Parathyroid adenoma (tissue), 2 donors: ENCODE results near the gene CPNE4.

ENCODE experiments used
- H2AFZ ChIP-seq: fragments of 300-600 bp; sonication (generic); one replicate; pipeline ENCODE4 v1.7.0; 2017; ENCODE audit warnings: antibody characterized with exemption, mild to moderate bottlenecking
- H3K27ac ChIP-seq: fragments of 300-600 bp; sonication (generic); one replicate; pipeline ENCODE4 v1.7.0; 2017
- H3K27me3 ChIP-seq: fragments of 300-600 bp; sonication (generic); one replicate; pipeline ENCODE4 v1.7.0; 2017; ENCODE audit warnings: low read length; ENCODE audit not compliant: control insufficient read depth, insufficient read depth
- H3K36me3 ChIP-seq: fragments of 300-600 bp; sonication (generic); one replicate; pipeline ENCODE4 v1.7.0; 2017; ENCODE audit warnings: low read length; ENCODE audit not compliant: control insufficient read depth, insufficient read depth
- H3K4me1 ChIP-seq: fragments of 300-600 bp; sonication (generic); one replicate; pipeline ENCODE4 v1.7.0; 2017; ENCODE audit warnings: control low read depth
- H3K4me2 ChIP-seq: fragments of 300-600 bp; sonication (generic); one replicate; pipeline ENCODE4 v1.7.0; 2017; ENCODE audit warnings: low read length
- H3K4me3 ChIP-seq: fragments of 300-600 bp; sonication (generic); one replicate; pipeline ENCODE4 v1.7.0; 2017; ENCODE audit warnings: low read depth, low read length
- H3K79me2 ChIP-seq: fragments of 300-600 bp; sonication (generic); one replicate; pipeline ENCODE4 v1.7.0; 2017; ENCODE audit warnings: control low read depth
- H3K9ac ChIP-seq: fragments of 300-600 bp; sonication (generic); one replicate; pipeline ENCODE4 v1.7.0; 2017; ENCODE audit warnings: mild to moderate bottlenecking
- H3K9me3 ChIP-seq: fragments of 300-600 bp; sonication (generic); one replicate; pipeline ENCODE4 v1.7.0; 2017; ENCODE audit warnings: low read length; ENCODE audit not compliant: control insufficient read depth
- TF ChIP-seq, protein P1 (sequence below): fragments of 300-600 bp; sonication (generic); IDR thresholded peaks from one replicate; pipeline ENCODE4 v1.7.0; 2017; ENCODE audit warnings: antibody characterized with exemption, mild to moderate bottlenecking
- donor health status: primary hyperparathyroidism.

The CPNE4 gene

DNA sequence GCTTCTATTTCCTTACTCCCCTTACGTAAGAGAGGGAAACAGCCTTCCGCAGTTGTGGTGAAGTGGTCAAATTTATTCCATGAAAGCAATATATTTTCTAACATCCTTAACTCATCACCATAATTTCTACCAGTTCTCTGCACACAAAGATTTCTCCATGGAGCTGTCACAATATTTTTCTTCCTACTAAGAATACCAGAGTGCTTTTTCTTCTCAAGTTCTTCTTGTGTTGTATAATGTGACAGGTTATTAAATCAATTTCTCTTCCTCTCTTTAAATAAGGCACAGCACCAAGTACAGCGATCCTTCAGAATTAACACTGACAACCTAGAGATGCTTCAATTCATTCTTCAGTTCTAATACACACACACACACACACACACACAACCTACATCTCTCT, 153.0 kb downstream of the CPNE4 start:
- no peak overlapping the region for H3K27ac ChIP-seq
- no peaks in the 10 kb centered on the region for H3K79me2 ChIP-seq
- TF ChIP-seq, protein P1, sequence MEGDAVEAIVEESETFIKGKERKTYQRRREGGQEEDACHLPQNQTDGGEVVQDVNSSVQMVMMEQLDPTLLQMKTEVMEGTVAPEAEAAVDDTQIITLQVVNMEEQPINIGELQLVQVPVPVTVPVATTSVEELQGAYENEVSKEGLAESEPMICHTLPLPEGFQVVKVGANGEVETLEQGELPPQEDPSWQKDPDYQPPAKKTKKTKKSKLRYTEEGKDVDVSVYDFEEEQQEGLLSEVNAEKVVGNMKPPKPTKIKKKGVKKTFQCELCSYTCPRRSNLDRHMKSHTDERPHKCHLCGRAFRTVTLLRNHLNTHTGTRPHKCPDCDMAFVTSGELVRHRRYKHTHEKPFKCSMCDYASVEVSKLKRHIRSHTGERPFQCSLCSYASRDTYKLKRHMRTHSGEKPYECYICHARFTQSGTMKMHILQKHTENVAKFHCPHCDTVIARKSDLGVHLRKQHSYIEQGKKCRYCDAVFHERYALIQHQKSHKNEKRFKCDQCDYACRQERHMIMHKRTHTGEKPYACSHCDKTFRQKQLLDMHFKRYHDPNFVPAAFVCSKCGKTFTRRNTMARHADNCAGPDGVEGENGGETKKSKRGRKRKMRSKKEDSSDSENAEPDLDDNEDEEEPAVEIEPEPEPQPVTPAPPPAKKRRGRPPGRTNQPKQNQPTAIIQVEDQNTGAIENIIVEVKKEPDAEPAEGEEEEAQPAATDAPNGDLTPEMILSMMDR = no peak
- no peaks in the 10 kb centered on the region for H3K9me3 ChIP-seq
- H2AFZ ChIP-seq = no peak overlapping the region
- no peaks in the 10 kb centered on the region for H3K27me3 ChIP-seq
- no peak overlapping the region for H3K4me2 ChIP-seq
- no peak overlapping the region for H3K4me3 ChIP-seq
- H3K4me1 ChIP-seq = no peaks in the 10 kb centered on the region
- H3K36me3 ChIP-seq = no peaks in the 10 kb centered on the region
- H3K9ac ChIP-seq = no peak overlapping the region

DNA sequence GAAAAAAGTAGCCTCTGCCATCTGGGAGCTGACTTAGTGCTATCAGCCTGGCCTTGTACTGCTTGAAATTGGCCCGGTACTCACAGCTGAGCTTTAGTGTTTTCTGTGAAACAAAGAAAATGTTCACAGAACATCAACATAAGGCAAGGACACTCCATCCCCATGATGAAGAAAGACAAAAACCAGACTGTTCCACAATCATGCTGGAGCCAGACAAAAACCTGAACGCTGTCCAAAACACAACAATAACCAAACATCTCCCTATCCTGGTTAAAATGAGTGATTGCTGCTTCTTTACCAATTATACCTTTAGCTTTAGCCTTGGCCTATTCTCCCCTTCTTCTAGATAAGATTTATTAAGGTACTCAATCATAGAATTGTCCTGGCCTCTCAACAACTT, 153.9 kb downstream of the CPNE4 start:
- H3K36me3 ChIP-seq = no peaks in the 10 kb centered on the region
- H3K27me3 ChIP-seq = no peaks in the 10 kb centered on the region
- no peaks in the 10 kb centered on the region for H3K9me3 ChIP-seq
- H3K4me2 ChIP-seq = no peak overlapping the region
- TF ChIP-seq, protein P1 = no peak
- no peak overlapping the region for H3K27ac ChIP-seq
- H3K4me1 ChIP-seq = no peaks in the 10 kb centered on the region
- no peak overlapping the region for H3K9ac ChIP-seq
- H2AFZ ChIP-seq = no peak overlapping the region
- no peak overlapping the region for H3K4me3 ChIP-seq
- no peaks in the 10 kb centered on the region for H3K79me2 ChIP-seq

DNA sequence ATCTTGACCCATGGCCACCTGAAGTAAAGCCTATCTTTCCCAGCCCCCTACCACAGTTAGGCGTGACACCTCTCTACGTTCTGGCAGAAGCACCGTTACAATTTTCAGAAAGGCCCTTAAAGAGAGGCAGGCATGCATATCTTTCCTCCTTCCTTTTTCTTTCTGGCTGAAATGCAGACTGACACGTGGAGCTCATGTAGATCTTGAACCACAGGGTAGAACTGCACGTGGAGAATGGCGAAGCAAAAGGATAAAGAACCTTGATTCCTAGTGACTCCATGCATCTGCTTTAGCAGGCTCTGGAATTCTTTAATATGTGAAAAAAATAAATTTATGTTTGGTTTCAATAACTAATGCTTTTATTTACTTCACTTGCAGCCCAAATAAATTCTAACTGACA, 166.6 kb downstream of the CPNE4 start:
- TF ChIP-seq, protein P1 = no peak
- Histone ChIP-seq H2AFZ (no peak overlapping the region), H3K9me3 (no peaks in the 10 kb centered on the region)

DNA sequence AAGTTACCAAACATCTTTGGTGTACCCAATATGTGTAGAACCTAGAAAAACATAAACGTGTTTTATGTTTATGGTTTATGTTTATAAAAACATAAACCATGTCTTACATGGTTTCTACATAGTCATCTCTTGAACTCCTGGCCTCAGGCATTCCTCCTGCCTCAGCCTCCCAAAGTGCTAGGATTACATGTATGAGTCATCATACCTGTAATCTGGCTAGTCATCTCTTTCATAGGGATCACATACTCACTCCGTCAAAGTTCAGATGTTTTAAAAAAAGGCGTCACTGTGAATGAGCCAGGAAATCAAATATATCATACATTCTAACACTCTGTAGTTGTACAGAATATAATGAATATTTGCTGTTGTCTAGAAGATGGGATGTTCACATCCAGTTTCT, 178.6 kb downstream of the CPNE4 start:
- Histone ChIP-seq H3K4me3 (no peak overlapping the region), H3K27ac (no peak overlapping the region), H3K27me3 (no peaks in the 10 kb centered on the region), H3K9me3 (no peaks in the 10 kb centered on the region), H3K4me2 (no peak overlapping the region), H2AFZ (no peak overlapping the region), H3K4me1 (no peaks in the 10 kb centered on the region), H3K9ac (no peak overlapping the region), H3K79me2 (no peaks in the 10 kb centered on the region), H3K36me3 (no peaks in the 10 kb centered on the region)
- TF ChIP-seq, protein P1 = no peak

More for the DNA sequence above, 166.6 kb downstream of the CPNE4 start:
- H3K4me2 ChIP-seq = no peak overlapping the region
- peaks cover 8% of the 10 kb centered on the region for H3K4me1 ChIP-seq
- H3K27ac ChIP-seq = no peak overlapping the region
- H3K4me3 ChIP-seq = no peak overlapping the region
- H3K79me2 ChIP-seq = no peaks in the 10 kb centered on the region
- H3K36me3 ChIP-seq = no peaks in the 10 kb centered on the region
- H3K9ac ChIP-seq = no peak overlapping the region
- no peaks in the 10 kb centered on the region for H3K27me3 ChIP-seq

DNA sequence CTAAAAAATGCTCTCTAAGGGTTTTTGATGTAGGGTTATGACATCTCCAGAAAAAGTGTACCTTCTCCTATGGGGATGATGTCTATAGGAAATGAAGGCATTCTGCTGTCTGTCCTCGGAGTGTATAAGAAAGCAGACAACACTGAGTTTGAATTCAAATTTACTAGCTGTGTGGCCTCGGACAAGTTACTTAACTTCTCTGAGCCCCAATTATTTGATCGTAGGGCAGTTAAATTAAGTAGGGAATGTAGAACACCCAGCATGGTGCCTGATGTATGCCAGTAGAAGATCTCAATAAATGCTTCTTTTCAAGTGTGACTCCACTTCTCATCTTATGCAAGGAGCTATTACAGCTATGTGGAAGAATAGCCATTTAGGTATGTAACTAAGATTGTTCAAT, 184.6 kb downstream of the CPNE4 start:
- TF ChIP-seq, protein P1 = no peak
- no peak overlapping the region for H3K9ac ChIP-seq
- H3K4me1 ChIP-seq = no peaks in the 10 kb centered on the region
- no peaks in the 10 kb centered on the region for H3K79me2 ChIP-seq
- H3K36me3 ChIP-seq = no peaks in the 10 kb centered on the region
- H3K27me3 ChIP-seq = no peaks in the 10 kb centered on the region
- H2AFZ ChIP-seq = no peak overlapping the region
- no peaks in the 10 kb centered on the region for H3K9me3 ChIP-seq
- H3K4me3 ChIP-seq = no peak overlapping the region
- H3K4me2 ChIP-seq = no peak overlapping the region
- H3K27ac ChIP-seq = no peak overlapping the region
